CD4-positive, CD25-positive, alpha-beta regulatory T cell (primary cell): ENCODE measurements around the gene LAD1. TPM values are rescaled to one million over a fixed set of nuclear protein-coding genes. Genes with fewer than 3 reads are reported as not detected.
A peak's percentile ranks its signal among the peaks of the same experiment; 100 is the strongest.

Source experiments
- ATAC-seq, 2 donors: fragments of 150-1000 bp; cut with Tn5 transposase; one replicate each; pipeline ENCODE4 v1.10.0; 2021; ENCODE audit warnings: low read depth in 2 of 2, moderate number of reproducible peaks in 2 of 2, moderate library complexity in 1 of 2
- DNase-seq, 3 donors: peaks; one replicate each; pipeline versions ENCODE4 v3.0.0 to v3.0.0-alpha.2; 2012 to 2022; ENCODE audit warnings: mixed read lengths in 1 of 3
- H3K27ac ChIP-seq: one replicate; pipeline ENCODE4 v1.7.0; 2013; ENCODE audit warnings: mild to moderate bottlenecking, low read length; ENCODE audit not compliant: insufficient read depth, poor library complexity, severe bottlenecking
- H3K27me3 ChIP-seq: one replicate; pipeline ENCODE4 v1.7.0; 2013; ENCODE audit warnings: low read length; ENCODE audit not compliant: control insufficient read depth, insufficient read depth
- H3K36me3 ChIP-seq: one replicate; pipeline ENCODE4 v1.7.0; 2013; ENCODE audit warnings: mild to moderate bottlenecking, low read length, moderate library complexity; ENCODE audit not compliant: control insufficient read depth, insufficient read depth
- H3K4me1 ChIP-seq: 2 replicates; pipeline ENCODE4 v1.7.0; 2013; ENCODE audit warnings: mild to moderate bottlenecking, low read length; ENCODE audit not compliant: insufficient read depth, control insufficient read depth, poor library complexity, severe bottlenecking
- H3K4me3 ChIP-seq: one replicate; pipeline ENCODE4 v1.7.0; 2013; ENCODE audit warnings: low read depth, mild to moderate bottlenecking, low read length, moderate library complexity
- H3K9me3 ChIP-seq, 2 experiments: 1 replicate in 1 of 2; 2 replicates in 1 of 2; pipeline ENCODE4 v1.7.0; 2013; ENCODE audit warnings: low read length in 2 of 2, mild to moderate bottlenecking in 1 of 2, moderate library complexity in 1 of 2; ENCODE audit not compliant: control insufficient read depth in 2 of 2
- H3K27ac Mint-ChIP-seq, 3 donors: one replicate each; pipeline ENCODE4 v1.8.0; 2020 to 2022; ENCODE audit warnings: mild to moderate bottlenecking in 3 of 3, mixed read lengths in 3 of 3, moderate library complexity in 2 of 3
- H3K27me3 Mint-ChIP-seq: one replicate; pipeline ENCODE4 v1.8.0; 2022; ENCODE audit warnings: mild to moderate bottlenecking, mixed read lengths
- H3K36me3 Mint-ChIP-seq: one replicate; pipeline ENCODE4 v1.8.0; 2020; ENCODE audit warnings: mixed read lengths
- H3K4me1 Mint-ChIP-seq, 4 donors: one replicate each; pipeline ENCODE4 v1.8.0; 2020 to 2022; ENCODE audit warnings: mixed read lengths in 4 of 4, mild to moderate bottlenecking in 1 of 4
- H3K4me3 Mint-ChIP-seq, 4 donors: one replicate each; pipeline ENCODE4 v1.8.0; 2020 to 2022; ENCODE audit warnings: mild to moderate bottlenecking in 4 of 4, mixed read lengths in 4 of 4, moderate library complexity in 3 of 4
- H3K9me3 Mint-ChIP-seq, 7 donors: one replicate each; pipeline ENCODE4 v1.8.0; 2020 to 2022; ENCODE audit warnings: mixed read lengths in 7 of 7, mild to moderate bottlenecking in 3 of 7, moderate library complexity in 2 of 7
- polyA plus RNA-seq, 4 donors: library from polyadenylated mRNA; unstranded; fragments of 300-500 nt; fragmentation: Illumina TruSeq; gene quantifications; one replicate each; pipeline ENCODE4 v1.2.3, GENCODE V29; 2021
- total RNA-seq: library from RNA; stranded (reverse); gene quantifications from one replicate; pipeline ENCODE4 v1.2.3, GENCODE V29; 2022

The LAD1 gene
- total and polyA plus RNA-seq, 5 donors from 2014 or later, result not detected

DNA sequence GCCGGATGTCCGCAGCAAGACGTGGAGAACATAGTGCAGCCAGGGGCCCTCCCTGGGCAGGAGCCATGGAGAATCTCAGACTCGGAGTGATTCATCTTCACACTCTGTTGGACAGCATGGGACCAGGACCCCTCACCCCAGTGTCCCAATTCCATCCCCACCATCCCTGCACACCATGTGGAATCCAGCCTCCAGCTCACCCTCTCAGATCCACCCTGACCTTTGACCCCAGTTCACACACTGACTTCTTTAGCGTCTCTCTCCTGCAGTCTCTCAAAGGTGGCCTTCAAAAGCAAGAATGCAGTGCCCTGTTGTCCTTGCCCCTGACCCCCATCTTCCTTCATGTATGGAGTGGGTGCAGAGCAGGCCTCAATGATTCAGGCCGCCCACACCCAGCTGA is 24.5 kb upstream of the LAD1 start:
- peaks cover 13% of the 10 kb centered on the region for H3K27me3 Mint-ChIP-seq
- H3K9me3 Mint-ChIP-seq, result no peaks in the 10 kb centered on the region
- ATAC-seq (no peak), DNase-seq (no peak)
- Histone ChIP-seq H3K27ac (no peak overlapping the region), H3K27me3 (no peaks in the 10 kb centered on the region), H3K4me1 (no peaks in the 10 kb centered on the region), H3K4me3 (no peak overlapping the region), H3K9me3 (no peaks in the 10 kb centered on the region), H3K36me3 (no peaks in the 10 kb centered on the region)
- H3K4me3 Mint-ChIP-seq, result no peak overlapping the region
- no peaks in the 10 kb centered on the region for H3K4me1 Mint-ChIP-seq
- peak overlapping the region in 1 of 3 donors; percentile 35 for H3K27ac Mint-ChIP-seq
- no peaks in the 10 kb centered on the region for H3K36me3 Mint-ChIP-seq

DNA sequence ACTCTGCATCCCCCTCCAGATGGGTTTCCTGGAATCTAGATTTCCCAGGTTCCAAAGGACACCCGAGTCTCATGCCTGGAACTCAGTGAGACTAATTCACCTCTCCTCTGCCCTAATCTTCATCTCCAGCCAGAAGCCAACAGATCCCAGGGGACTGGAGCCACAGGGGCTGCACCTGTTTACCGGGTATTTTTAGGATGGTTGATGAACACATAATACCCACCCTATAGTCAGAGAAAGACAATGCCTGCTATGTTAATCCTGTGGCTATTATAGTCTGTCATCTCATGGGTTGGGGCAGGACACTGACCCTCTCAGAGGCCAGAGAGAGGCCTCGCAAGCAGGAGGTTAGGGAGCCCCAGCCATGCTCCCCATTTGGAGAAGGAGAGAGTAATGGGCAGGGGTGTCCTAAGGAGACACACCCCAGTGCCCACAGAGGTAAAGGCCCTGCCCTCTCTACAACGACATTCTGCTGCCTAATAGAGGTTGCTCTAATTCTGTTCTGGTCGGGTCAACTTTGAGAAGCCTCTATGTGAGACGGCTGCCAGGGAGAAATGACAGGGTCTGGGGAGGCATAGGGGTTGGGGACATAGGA is 23.4 kb upstream of the LAD1 start:
- no peaks in the 10 kb centered on the region for H3K4me1 ChIP-seq
- Mint-ChIP-seq H3K27ac (no peak overlapping the region), H3K4me1 (no peaks in the 10 kb centered on the region), H3K9me3 (no peaks in the 10 kb centered on the region), H3K27me3 (peaks cover 12% of the 10 kb centered on the region), H3K36me3 (no peaks in the 10 kb centered on the region), H3K4me3 (peak overlapping the region in 1 of 4 donors; percentile 84)
- H3K27me3 ChIP-seq, result no peaks in the 10 kb centered on the region
- H3K36me3 ChIP-seq, result no peaks in the 10 kb centered on the region
- no peak overlapping the region for H3K27ac ChIP-seq
- no peak for DNase-seq
- ATAC-seq, result no peak
- H3K4me3 ChIP-seq, result no peak overlapping the region
- H3K9me3 ChIP-seq, result no peaks in the 10 kb centered on the region

DNA sequence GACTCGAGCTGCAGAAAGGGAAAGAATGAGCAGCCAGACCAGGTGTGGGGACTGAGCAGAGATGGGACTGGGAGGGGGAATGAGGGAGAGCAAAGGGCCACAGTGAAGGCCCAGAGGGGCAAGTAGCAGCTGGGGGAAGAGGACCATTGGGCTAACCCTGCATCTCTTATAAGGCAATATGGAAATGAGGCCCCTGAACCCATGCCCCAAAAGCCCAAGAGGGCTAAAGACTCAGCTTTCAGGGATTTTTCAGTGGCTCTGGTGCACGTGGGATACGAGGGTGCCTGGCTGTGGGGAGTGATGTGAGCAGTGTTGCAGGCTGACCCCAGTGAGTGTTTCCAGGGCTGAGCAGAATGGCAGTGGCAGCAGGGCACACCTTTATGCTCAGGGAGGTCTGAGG is 22.9 kb upstream of the LAD1 start:
- H3K4me3 ChIP-seq, result no peak overlapping the region
- DNase-seq, result no peak

DNA sequence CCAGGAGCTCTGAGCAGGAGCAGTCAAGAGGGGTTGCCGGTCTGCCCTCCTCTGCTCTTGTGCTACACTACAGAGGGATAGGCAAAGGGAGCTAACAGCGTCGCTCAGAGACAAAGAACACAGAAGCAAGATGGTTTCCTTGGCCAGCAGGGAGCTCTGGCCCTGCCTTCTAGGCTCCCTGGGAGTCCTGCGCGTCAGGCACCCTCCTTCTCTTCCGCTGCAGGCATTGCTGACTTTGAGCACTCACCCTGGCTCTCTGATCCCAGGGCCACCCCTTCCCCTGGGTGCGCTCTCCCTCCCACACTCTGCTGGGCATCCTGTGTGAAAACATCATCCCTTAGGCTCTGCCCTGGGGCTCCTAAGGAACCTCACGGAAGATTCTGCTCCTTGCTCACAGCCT is 21.9 kb upstream of the LAD1 start:
- Mint-ChIP-seq H3K27ac (no peak overlapping the region), H3K4me1 (no peaks in the 10 kb centered on the region), H3K4me3 (no peak overlapping the region), H3K27me3 (peaks cover 4% of the 10 kb centered on the region), H3K9me3 (no peaks in the 10 kb centered on the region), H3K36me3 (no peaks in the 10 kb centered on the region)
- H3K36me3 ChIP-seq, result no peaks in the 10 kb centered on the region
- no peaks in the 10 kb centered on the region for H3K9me3 ChIP-seq
- no peak overlapping the region for H3K27ac ChIP-seq
- DNase-seq, result no peak
- no peaks in the 10 kb centered on the region for H3K27me3 ChIP-seq
- no peak for ATAC-seq
- H3K4me3 ChIP-seq, result no peak overlapping the region
- H3K4me1 ChIP-seq, result no peaks in the 10 kb centered on the region

More for the DNA sequence above, 22.9 kb upstream of the LAD1 start:
- no peaks in the 10 kb centered on the region for H3K27me3 ChIP-seq
- no peak overlapping the region for H3K27ac ChIP-seq
- H3K36me3 ChIP-seq, result no peaks in the 10 kb centered on the region
- ATAC-seq, result no peak
- no peaks in the 10 kb centered on the region for H3K4me1 Mint-ChIP-seq
- no peaks in the 10 kb centered on the region for H3K9me3 Mint-ChIP-seq
- no peaks in the 10 kb centered on the region for H3K4me1 ChIP-seq
- peaks cover 7% of the 10 kb centered on the region for H3K27me3 Mint-ChIP-seq
- no peaks in the 10 kb centered on the region for H3K36me3 Mint-ChIP-seq
- H3K4me3 Mint-ChIP-seq, result no peak overlapping the region
- H3K9me3 ChIP-seq, result no peaks in the 10 kb centered on the region
- no peak overlapping the region for H3K27ac Mint-ChIP-seq

DNA sequence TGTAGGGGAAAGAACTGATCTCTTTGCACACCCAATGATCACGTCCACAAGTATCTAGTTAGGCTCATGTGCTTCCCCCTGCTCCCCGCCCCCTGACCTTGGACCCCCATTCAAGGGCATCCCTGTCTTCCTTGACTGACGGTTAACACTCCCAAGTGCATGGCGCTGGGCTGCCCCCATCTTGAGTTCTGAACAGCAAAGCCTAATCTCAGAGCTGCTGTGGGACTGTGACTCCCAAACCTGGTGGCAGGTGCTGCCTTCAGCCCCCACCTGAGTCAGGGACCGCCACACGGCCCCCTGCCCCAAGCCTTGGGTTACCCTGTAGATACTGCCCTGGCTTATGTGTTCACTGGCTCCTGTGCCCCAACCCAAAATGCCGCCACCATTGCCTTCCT is 21.5 kb upstream of the LAD1 start:
- ATAC-seq (no peak), DNase-seq (no peak)
- H3K4me3 Mint-ChIP-seq, result no peak overlapping the region
- H3K36me3 ChIP-seq, result no peaks in the 10 kb centered on the region
- no peaks in the 10 kb centered on the region for H3K4me1 Mint-ChIP-seq
- H3K27ac Mint-ChIP-seq, result no peak overlapping the region
- no peaks in the 10 kb centered on the region for H3K4me1 ChIP-seq
- H3K27ac ChIP-seq, result no peak overlapping the region
- no peaks in the 10 kb centered on the region for H3K27me3 ChIP-seq
- no peaks in the 10 kb centered on the region for H3K9me3 Mint-ChIP-seq
- H3K27me3 Mint-ChIP-seq, result peaks cover 4% of the 10 kb centered on the region
- no peak overlapping the region for H3K4me3 ChIP-seq
- no peaks in the 10 kb centered on the region for H3K36me3 Mint-ChIP-seq
- H3K9me3 ChIP-seq, result no peaks in the 10 kb centered on the region

DNA sequence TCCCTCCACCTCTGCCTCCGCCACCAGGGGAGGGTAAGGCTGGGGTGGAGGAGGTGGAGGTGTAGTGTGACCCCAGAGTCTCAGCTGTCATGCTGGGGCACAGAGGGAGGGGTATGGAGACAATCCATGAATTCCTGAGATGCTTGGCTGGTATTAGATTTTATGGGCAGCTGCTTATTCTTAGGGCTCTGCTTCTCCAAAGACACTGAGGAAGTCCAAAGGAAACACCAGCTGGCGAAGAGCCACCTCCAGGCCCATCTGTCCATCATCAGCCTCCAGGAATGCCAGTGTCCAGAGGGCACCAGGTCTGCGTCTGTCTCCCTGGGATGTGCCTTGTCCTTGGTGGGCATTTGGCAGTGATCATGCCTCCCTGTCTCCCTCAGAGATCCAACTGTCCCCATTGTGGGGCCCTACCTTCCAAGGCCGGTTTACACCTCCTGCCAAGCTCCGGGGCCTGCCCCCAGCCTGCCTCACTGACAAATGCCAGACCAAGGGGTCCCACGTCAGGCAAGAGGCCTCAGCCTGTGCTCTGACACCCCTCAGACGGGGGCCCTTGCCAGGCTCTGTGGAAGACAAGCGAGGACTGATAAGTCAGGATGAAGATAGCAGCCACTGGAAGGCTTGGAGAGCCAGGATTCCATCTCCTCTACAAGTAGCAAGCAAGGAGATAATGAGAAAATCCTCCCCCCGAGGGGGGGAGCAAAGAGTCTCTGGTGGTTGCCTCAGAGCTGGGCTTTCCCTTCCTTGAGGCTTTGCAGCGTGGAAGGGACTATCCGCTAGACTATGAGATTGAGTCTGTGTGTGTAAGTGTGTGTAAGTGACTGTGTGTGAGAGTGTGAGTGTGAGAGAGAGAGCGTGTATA is 20.9 kb upstream of the LAD1 start:
- H3K9me3 ChIP-seq, result no peaks in the 10 kb centered on the region
- DNase-seq (no peak), ATAC-seq (no peak)
- no peak overlapping the region for H3K4me3 Mint-ChIP-seq
- H3K4me1 ChIP-seq, result no peaks in the 10 kb centered on the region
- peaks cover 0 to 1% (median 0%) of the 10 kb centered on the region in 7 donors for H3K9me3 Mint-ChIP-seq
- H3K27ac Mint-ChIP-seq, result no peak overlapping the region
- H3K36me3 Mint-ChIP-seq, result no peaks in the 10 kb centered on the region
- no peaks in the 10 kb centered on the region for H3K36me3 ChIP-seq
- no peak overlapping the region for H3K27ac ChIP-seq
- peaks cover 4% of the 10 kb centered on the region for H3K27me3 Mint-ChIP-seq
- H3K4me3 ChIP-seq, result no peak overlapping the region
- no peaks in the 10 kb centered on the region for H3K4me1 Mint-ChIP-seq
- no peaks in the 10 kb centered on the region for H3K27me3 ChIP-seq

DNA sequence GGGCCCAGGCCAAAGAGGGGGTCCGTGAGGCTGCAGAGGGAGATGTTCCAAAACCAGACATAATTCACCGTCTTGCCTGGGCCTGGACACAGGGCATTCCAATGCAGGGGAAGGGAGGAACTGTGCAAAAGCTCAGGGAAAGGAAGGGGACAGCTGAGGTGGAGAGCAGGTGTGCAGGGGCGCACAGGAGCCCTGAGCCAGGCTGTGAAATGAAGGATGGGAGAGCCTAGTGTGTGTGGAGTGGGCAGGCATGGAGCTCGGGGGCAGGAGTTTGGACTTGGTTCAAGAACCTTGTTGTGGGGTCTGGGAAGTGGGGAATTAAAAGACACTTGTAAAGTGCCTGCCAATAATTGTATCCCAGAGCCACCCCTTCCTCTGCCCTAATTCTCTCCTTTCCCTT is 20.1 kb upstream of the LAD1 start:
- no peak for DNase-seq
- no peaks in the 10 kb centered on the region for H3K36me3 Mint-ChIP-seq
- Histone ChIP-seq H3K27me3 (no peaks in the 10 kb centered on the region), H3K4me1 (no peaks in the 10 kb centered on the region), H3K36me3 (no peaks in the 10 kb centered on the region), H3K27ac (no peak overlapping the region), H3K9me3 (no peaks in the 10 kb centered on the region), H3K4me3 (no peak overlapping the region)
- peaks cover 4% of the 10 kb centered on the region for H3K27me3 Mint-ChIP-seq
- H3K4me3 Mint-ChIP-seq, result no peak overlapping the region
- H3K9me3 Mint-ChIP-seq, result peaks cover 0 to 2% (median 0%) of the 10 kb centered on the region in 7 donors
- no peak for ATAC-seq
- H3K4me1 Mint-ChIP-seq, result no peaks in the 10 kb centered on the region
- no peak overlapping the region for H3K27ac Mint-ChIP-seq

DNA sequence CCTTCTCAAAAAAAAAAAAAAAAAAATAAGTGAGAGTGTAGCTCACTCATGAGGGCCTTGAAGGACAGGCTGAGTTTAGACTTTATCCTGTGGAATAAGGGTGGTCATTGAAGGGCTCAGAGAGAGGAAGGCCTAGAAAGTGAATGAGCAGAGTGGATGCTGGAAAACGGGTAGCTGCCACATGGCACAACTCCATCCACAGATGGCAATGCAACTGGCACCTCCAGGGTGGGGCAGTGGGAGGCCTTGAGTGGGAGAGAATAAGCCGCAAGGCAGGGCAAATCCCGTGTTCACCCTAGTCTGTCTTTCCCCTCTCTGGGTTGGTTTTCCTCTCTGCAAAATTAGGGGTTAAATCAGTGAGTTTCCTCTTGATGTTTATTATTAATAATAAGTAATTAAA is 19.3 kb upstream of the LAD1 start:
- Histone ChIP-seq H3K9me3 (no peaks in the 10 kb centered on the region), H3K4me3 (no peak overlapping the region), H3K4me1 (no peaks in the 10 kb centered on the region), H3K36me3 (no peaks in the 10 kb centered on the region), H3K27ac (no peak overlapping the region), H3K27me3 (no peaks in the 10 kb centered on the region)
- peaks cover 0 to 2% (median 0%) of the 10 kb centered on the region in 7 donors for H3K9me3 Mint-ChIP-seq
- no peak for DNase-seq
- H3K27me3 Mint-ChIP-seq, result peaks cover 4% of the 10 kb centered on the region
- no peaks in the 10 kb centered on the region for H3K36me3 Mint-ChIP-seq
- H3K4me3 Mint-ChIP-seq, result no peak overlapping the region
- H3K4me1 Mint-ChIP-seq, result no peaks in the 10 kb centered on the region
- no peak for ATAC-seq
- H3K27ac Mint-ChIP-seq, result no peak overlapping the region
